T-helper 1 cell treated with Interleukin-12 subunit alpha and Interleukin-12 subunit beta and Interleukin-4 antibody, amounts not matched to agents 30 ng/mL and 1 ng/mL, for 36 hours (primary cell): ENCODE measurements around the gene PCDHB1. TPM values are rescaled to one million over a fixed set of nuclear protein-coding genes. Genes with fewer than 3 reads are reported as not detected.
"Not testable (repeated sequence)": the region's sequence is repeated elsewhere in the genome, so short reads cannot be mapped to it uniquely, and the experiment has no call there.

Experiments used
- intact Hi-C: fragments of 100-400 bp; cut with micrococcal nuclease; formaldehyde crosslinking; loops from one replicate; pipeline ENCODE4 v1.15.1; 2024
- total RNA-seq: library from RNA; stranded (reverse); gene quantifications from 2 replicates; pipeline ENCODE4 v1.2.3, GENCODE V29; 2022

Gene PCDHB1
- total RNA-seq, 1 donor from 2014 or later, result not detected

GRCh38 chr5:141051521-141051866, 320 bp downstream of the PCDHB1 start:
- intact Hi-C loops, result no loop called here

GRCh38 chr5:141077826-141078225, 26.7 kb downstream of the PCDHB1 start:
- intact Hi-C loops, result no loop called here

- intact Hi-C loops, result no loop called here
Measured at GRCh38 chr5:141082228-141082627, 31.1 kb downstream of the PCDHB1 start.

DNA sequence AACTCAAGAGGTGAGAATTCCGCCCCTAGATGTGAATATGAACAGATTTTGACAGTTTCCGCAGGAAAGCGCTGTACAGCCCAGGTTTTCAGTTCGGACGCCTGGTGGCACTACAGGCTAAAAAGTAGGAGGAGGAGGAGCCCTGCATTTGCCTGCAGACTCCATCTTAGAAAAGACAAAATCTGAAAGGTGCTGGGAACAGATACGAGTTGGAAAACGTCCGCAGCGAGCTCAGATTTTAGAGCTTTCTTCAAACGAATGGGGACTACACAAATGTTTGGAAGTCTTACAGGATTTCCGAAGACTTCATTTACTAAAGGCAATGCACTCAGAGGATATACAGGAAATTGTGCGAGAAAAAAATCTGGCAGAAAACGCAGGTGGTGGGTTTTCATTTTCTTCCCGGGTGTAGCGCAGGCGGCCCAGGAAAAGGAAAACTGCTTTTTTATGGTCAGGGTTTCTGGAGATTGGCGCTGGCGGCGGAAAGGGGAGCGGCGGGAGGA, 33.4 kb downstream of the PCDHB1 start:
- intact Hi-C loops, result no loop called here

GRCh38 chr5:141094481-141095262, 43.5 kb downstream of the PCDHB1 start, which contains the start of gene PCDHB2:
TSS of gene PCDHB2 (plus strand) at chr5:141094615. CDS start at chr5:141094791, 176 bp downstream.
- intact Hi-C loops, result no loop called here

DNA sequence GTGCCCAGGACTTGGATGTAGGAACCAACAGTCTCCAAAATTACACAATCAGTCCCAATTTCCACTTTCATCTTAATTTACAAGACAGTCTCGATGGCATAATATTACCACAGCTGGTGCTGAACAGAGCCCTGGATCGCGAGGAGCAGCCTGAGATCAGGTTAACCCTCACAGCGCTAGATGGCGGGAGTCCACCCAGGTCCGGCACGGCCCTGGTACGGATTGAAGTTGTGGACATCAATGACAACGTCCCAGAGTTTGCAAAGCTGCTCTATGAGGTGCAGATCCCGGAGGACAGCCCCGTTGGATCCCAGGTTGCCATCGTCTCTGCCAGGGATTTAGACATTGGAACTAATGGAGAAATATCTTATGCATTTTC, 44.1 kb downstream of the PCDHB1 start:
- intact Hi-C loops, result no loop called here

DNA sequence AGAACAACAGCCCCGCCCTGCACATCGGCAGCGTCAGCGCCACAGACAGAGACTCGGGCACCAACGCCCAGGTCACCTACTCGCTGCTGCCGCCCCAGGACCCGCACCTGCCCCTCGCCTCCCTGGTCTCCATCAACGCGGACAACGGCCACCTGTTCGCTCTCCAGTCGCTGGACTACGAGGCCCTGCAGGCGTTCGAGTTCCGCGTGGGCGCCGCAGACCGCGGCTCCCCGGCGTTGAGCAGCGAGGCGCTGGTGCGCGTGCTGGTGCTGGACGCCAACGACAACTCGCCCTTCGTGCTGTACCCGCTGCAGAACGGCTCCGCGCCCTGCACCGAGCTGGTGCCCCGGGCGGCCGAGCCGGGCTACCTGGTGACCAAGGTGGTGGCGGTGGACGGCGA, 45.0 kb downstream of the PCDHB1 start:
- intact Hi-C loops, result not testable (repeated sequence)

DNA sequence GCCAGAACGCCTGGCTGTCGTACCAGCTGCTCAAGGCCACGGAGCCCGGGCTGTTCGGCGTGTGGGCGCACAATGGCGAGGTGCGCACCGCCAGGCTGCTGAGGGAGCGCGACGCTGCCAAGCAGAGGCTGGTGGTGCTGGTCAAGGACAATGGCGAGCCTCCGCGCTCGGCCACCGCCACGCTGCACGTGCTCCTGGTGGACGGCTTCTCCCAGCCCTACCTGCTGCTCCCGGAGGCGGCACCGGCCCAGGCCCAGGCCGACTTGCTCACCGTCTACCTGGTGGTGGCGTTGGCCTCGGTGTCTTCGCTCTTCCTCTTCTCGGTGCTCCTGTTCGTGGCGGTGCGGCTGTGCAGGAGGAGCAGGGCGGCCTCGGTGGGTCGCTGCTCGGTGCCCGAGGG, 45.4 kb downstream of the PCDHB1 start:
- intact Hi-C loops, result not testable (repeated sequence)

DNA sequence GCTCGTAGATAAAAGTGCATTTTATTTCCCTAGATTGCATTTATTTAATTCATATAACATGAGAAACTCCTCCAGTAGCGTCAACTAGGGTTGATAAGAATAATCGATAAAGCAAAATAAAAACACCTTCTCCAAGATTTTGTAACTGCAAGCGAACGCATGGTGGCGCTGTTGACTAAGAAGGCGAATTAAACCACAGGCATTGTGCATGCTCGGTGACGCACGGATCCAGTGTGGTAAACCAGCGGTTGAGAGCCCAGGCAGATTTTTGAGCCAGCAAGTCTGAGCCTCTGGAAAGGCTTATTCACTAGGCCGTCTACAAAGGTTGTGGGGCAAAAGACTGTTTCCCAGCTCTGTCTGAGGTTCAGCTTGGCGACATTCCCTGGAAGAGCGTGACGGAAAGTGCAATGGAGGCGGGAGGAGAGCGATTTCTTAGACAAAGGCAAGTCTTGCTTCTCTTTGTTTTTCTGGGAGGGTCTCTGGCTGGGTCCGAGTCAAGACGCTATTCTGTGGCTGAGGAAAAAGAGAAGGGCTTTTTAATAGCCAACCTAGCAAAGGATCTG, 49.1 kb downstream of the PCDHB1 start, which contains the start of gene PCDHB3:
PCDHB3 (plus strand) TSS at position 231 of the 563 bp plus-strand sequence; CDS start at position 408, 177 bp downstream.
- intact Hi-C loops, result no loop called here

- intact Hi-C loops, result no loop called here
Measured at GRCh38 chr5:141101059-141101458, 49.9 kb downstream of the PCDHB1 start.

- intact Hi-C loops, result not testable (repeated sequence)
Measured at GRCh38 chr5:141102070-141102469, 50.9 kb downstream of the PCDHB1 start.

DNA sequence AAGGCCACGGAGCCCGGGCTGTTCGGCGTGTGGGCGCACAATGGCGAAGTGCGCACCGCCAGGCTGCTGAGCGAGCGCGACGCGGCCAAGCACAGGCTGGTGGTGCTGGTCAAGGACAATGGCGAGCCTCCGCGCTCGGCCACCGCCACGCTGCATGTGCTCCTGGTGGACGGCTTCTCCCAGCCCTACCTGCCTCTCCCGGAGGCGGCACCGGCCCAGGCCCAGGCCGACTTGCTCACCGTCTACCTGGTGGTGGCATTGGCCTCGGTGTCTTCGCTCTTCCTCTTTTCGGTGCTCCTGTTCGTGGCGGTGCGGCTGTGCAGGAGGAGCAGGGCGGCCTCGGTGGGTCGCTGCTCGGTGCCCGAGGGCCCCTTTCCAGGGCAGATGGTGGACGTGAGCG, 51.3 kb downstream of the PCDHB1 start:
- intact Hi-C loops, result not testable (repeated sequence)

DNA sequence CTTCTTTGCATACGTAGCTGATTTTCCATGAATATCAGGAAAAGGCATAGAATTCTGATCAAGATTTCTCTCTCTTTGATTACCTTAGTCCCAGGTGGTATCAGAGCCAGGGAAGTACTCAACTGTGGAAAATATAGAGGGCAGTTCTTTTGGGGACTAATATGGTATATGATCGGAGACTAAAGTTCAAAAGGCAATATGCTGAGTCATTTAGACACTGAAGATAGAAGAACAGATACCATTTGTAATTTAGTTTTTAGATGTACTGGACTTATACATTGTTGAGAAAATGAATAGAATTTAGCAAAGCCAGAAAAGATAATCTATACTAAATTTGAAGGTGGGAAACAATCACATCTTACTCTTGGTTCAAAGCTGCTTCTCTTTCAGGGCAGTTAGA, 54.2 kb downstream of the PCDHB1 start:
- intact Hi-C loops, result no loop called here

Other genes starting within 250 kb of the PCDHB1 start
- gene PCDHA4, start 244.3 kb upstream of the PCDHB1 start, total RNA-seq, result not detected in 2 replicates
- not detected in 2 replicates for gene PCDHA5, start 229.8 kb upstream of the PCDHB1 start, total RNA-seq
- gene PCDHA6, start 223.4 kb upstream of the PCDHB1 start, total RNA-seq, result not detected in 2 replicates
- gene PCDHA7, start 217.1 kb upstream of the PCDHB1 start, total RNA-seq, result not detected in 2 replicates
- not detected in 2 replicates for gene PCDHA8, start 210.2 kb upstream of the PCDHB1 start, total RNA-seq
- gene PCDHA9, start 203.0 kb upstream of the PCDHB1 start, total RNA-seq, result not detected in 2 replicates
- not detected in 2 replicates for gene PCDHA10, start 195.5 kb upstream of the PCDHB1 start, total RNA-seq
- gene PCDHA11, start 182.4 kb upstream of the PCDHB1 start, total RNA-seq, result not detected in 2 replicates
- gene PCDHA12, start 176.1 kb upstream of the PCDHB1 start, total RNA-seq, result not detected in 2 replicates
- gene PCDHA13, start 169.2 kb upstream of the PCDHB1 start, total RNA-seq, result not detected in 2 replicates
- gene PCDHAC1, start 125.1 kb upstream of the PCDHB1 start, total RNA-seq, result not detected in 2 replicates
- gene PCDHAC2, start 84.9 kb upstream of the PCDHB1 start, total RNA-seq, result not detected in 2 replicates
- 0.07 TPM in 1 of 2 replicates, not detected in the other for gene PCDHB2, start 43.2 kb downstream of the PCDHB1 start, total RNA-seq
- gene PCDHB3, start 49.1 kb downstream of the PCDHB1 start, total RNA-seq, result not detected in 2 replicates
- not detected in 2 replicates for gene PCDHB4, start 70.4 kb downstream of the PCDHB1 start, total RNA-seq
- gene PCDHB5, start 83.8 kb downstream of the PCDHB1 start, total RNA-seq, result not detected in 2 replicates
- gene PCDHB6, start 98.7 kb downstream of the PCDHB1 start, total RNA-seq, result not detected in 2 replicates
- not detected in 2 replicates for gene PCDHB7, start 121.3 kb downstream of the PCDHB1 start, total RNA-seq
- gene PCDHB8, start 126.4 kb downstream of the PCDHB1 start, total RNA-seq, result not detected in 2 replicates
- gene PCDHB16, start 131.0 kb downstream of the PCDHB1 start, total RNA-seq, result not detected in 2 replicates
- gene PCDHB9, start 135.8 kb downstream of the PCDHB1 start, total RNA-seq, result not detected in 2 replicates
- gene PCDHB10, start 141.0 kb downstream of the PCDHB1 start, total RNA-seq, result not detected in 2 replicates
- gene PCDHB11, start 148.3 kb downstream of the PCDHB1 start, total RNA-seq, result not detected in 2 replicates
- gene PCDHB12, start 157.3 kb downstream of the PCDHB1 start, total RNA-seq, result not detected in 2 replicates
- gene PCDHB13, start 162.5 kb downstream of the PCDHB1 start, total RNA-seq, result not detected in 2 replicates
- not detected in 2 replicates for gene PCDHB14, start 172.0 kb downstream of the PCDHB1 start, total RNA-seq
- not detected in 2 replicates for gene PCDHB15, start 194.0 kb downstream of the PCDHB1 start, total RNA-seq